Measurements from ENCODE around the gene LRIT3.
A peak's percentile ranks its signal among the peaks of the same experiment; 100 is the strongest.

DNA sequence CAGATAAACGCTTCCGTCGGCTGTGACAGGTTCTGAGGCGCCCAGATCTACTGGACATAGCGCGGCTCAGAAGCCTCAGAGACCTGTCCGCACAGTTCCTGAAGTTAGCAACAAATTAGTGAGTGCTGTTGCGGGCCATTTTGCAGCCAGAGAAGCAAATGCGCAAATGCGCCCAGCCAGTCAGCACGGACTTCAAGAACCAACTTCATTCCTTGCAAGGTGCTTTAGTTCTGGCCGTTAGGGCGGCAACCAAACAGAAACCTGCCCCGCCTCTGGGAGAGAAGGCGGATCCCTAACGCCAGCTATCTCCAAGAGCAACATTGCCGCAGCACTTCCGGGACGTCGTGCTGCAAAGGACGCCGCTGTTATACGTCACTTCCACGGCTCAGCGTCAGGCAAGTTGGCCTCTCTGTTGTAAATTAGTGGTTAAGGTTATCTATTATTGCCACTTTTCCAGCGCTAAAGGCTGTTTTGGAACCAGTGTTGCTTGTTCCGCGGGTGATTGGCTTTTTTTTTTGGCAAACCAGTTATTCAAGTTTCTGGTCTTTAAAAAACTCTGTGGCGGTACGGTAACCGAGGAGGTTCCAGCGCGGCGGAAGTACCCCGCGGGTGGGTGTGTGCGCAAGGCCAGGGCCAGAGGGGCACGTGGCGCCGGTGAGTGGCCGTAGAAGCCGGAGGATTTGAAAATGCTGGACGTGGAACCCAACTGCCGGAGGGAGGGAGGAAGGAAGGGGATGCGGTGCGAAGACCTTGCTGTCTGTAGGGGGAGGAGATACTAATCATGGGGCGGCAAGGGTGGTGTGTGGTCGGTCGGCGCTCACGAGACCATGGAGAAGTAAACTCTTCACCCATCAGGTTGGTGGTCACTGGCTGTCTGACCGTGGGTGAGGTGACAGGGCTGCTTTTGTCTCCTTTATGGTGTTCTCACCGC, 32.5 kb upstream of the LRIT3 start, which contains the start of gene GAR1:
- TF ChIP-seq ARNTL (CRISPR knock-in tag; IDR thresholded peaks at IDR 0.05; ENCODE audit: borderline replicate concordance, low read depth): no peak
- no peak for TF ChIP-seq ZC3H10 (CRISPR knock-in tag; IDR thresholded peaks at IDR 0.05)
- TF ChIP-seq PPARA (CRISPR knock-in tag; IDR thresholded peaks at IDR 0.05; ENCODE audit: borderline replicate concordance): no peak
- TF ChIP-seq, protein P1, sequence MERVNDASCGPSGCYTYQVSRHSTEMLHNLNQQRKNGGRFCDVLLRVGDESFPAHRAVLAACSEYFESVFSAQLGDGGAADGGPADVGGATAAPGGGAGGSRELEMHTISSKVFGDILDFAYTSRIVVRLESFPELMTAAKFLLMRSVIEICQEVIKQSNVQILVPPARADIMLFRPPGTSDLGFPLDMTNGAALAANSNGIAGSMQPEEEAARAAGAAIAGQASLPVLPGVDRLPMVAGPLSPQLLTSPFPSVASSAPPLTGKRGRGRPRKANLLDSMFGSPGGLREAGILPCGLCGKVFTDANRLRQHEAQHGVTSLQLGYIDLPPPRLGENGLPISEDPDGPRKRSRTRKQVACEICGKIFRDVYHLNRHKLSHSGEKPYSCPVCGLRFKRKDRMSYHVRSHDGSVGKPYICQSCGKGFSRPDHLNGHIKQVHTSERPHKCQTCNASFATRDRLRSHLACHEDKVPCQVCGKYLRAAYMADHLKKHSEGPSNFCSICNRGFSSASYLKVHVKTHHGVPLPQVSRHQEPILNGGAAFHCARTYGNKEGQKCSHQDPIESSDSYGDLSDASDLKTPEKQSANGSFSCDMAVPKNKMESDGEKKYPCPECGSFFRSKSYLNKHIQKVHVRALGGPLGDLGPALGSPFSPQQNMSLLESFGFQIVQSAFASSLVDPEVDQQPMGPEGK (CRISPR knock-in tag; IDR thresholded peaks at IDR 0.05; ENCODE audit: borderline replicate concordance): no peak
- no peak for TF ChIP-seq ZFP30 (CRISPR knock-in tag; IDR thresholded peaks at IDR 0.05)
- no peak for TF ChIP-seq ZNF8 (CRISPR knock-in tag; IDR thresholded peaks at IDR 0.05)
- 0 out of 2 replicates have a peak, but pooled peaks have one; percentile 51 for TF ChIP-seq CSDC2 (CRISPR knock-in tag; IDR thresholded peaks at IDR 0.05)
- TF ChIP-seq ESRRG (CRISPR knock-in tag; IDR thresholded peaks at IDR 0.05): no peak
- no peak for TF ChIP-seq ZNF565 (CRISPR knock-in tag; conservative IDR thresholded peaks at IDR 0.05; ENCODE audit: low read depth)
- no peak for TF ChIP-seq GLIS3 (CRISPR knock-in tag; IDR thresholded peaks at IDR 0.05)

All from SK-N-SH treated with all-trans-retinoic acid at 6 μM for 48 hours (cell line).